GM12891 (cell line): ENCODE data around the gene APOL6. TPM values are rescaled to one million over a fixed set of nuclear protein-coding genes. Genes with fewer than 3 reads are reported as not detected.

Experiments used
- DNase-seq: peaks from one replicate; pipeline ENCODE4 v3.0.0; 2011; ENCODE audit warnings: low spot score; ENCODE audit not compliant: insufficient read length
- FAIRE-seq: peaks from 2 replicates; lab custom pipeline; 2011; peaks lifted over from hg19 to GRCh38; lab: Jason Lieb, UNC
- PAX5 ChIP-seq: IDR thresholded peaks from 2 replicates; pipeline ENCODE4 v1.6.1; 2011; ENCODE audit warnings: low read length, moderate library complexity, mild to moderate bottlenecking; ENCODE audit not compliant: insufficient read depth, severe bottlenecking
- POLR2A ChIP-seq: IDR thresholded peaks from 2 replicates; pipeline ENCODE4 v1.6.1; 2011; ENCODE audit warnings: low read depth, low read length, control low read depth
- POLR2AphosphoS5 ChIP-seq: IDR thresholded peaks from 2 replicates; pipeline ENCODE4 v1.6.1; 2011; ENCODE audit warnings: low read depth, low read length, control low read depth
- POU2F2 ChIP-seq: IDR thresholded peaks from 2 replicates; pipeline ENCODE4 v1.6.1; 2011; ENCODE audit warnings: low read depth, mild to moderate bottlenecking, control low read depth, low read length, moderate library complexity
- SPI1 ChIP-seq: IDR thresholded peaks from 2 replicates; pipeline ENCODE4 v1.6.1; 2011; ENCODE audit warnings: low read depth, low read length, control low read depth
- TAF1 ChIP-seq: IDR thresholded peaks from 2 replicates; pipeline ENCODE4 v1.6.1; 2011; ENCODE audit warnings: low read depth, low read length, control low read depth
- polyA plus RNA-seq: library from polyadenylated mRNA; unstranded; fragments of >200 nt; gene quantifications from one replicate; pipeline ENCODE4 v1.2.1, GENCODE V29; 2012; ENCODE audit warnings: low read depth, missing spikeins, inconsistent platforms; ENCODE audit not compliant: missing spikeins

The APOL6 gene, protein sequence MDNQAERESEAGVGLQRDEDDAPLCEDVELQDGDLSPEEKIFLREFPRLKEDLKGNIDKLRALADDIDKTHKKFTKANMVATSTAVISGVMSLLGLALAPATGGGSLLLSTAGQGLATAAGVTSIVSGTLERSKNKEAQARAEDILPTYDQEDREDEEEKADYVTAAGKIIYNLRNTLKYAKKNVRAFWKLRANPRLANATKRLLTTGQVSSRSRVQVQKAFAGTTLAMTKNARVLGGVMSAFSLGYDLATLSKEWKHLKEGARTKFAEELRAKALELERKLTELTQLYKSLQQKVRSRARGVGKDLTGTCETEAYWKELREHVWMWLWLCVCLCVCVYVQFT
- 3.2 TPM for polyA plus RNA-seq

DNA sequence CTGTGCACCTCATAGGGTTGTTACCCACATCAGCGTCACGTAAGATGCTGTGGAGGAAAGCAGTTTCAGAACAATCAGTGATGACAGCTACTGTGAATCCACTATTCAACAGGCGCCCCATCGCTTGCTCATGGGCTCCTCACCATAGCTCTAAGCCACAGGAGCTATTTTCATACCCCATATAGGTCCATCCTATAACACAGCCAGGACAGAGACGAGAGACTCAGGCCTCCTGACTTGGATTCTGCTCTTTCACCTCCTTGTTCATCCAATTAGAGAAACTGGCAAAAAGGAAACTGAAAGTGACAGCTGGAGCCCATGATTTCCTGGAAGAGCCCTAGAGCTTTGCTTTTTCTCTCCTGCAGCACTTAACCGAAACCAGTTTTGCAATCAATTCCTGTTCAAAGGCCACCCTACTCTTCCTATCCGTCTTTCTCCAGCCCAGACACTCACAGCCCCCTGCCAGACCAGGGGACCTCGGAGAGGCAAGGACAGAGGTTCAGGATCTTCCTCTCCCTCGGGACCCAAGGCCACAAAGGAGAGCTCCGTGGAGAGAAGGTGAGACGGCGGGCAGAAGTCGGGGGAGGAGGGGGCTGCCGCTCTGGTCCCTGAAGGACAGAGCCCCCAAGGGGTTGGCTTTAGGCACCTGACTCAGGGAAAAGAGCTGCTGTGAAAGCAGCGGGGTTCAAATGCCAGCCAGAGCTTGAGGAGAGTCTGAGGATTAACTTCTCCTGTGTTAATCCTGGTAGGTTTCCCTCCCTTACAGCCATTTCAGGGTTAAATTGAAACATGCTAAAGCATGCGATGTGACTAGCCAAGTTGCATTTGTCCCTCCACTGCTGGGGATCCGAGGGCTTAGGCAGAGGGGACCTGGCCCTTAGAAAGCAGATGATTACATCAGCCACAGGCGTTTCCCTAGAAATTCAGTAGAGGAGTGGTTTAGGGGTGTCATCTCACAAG is at the start of gene APOL6:
APOL6 (plus strand) TSS at position 381 of the 960 bp plus-strand sequence. CDS start 7,980 bp downstream, outside the sequence.
- DNase-seq = peak; percentile 43
- TF ChIP-seq POLR2A (peak; percentile 43; the same call in 1 of the 2 replicates), POLR2AphosphoS5 (peak; percentile 58), TAF1 (no peak; the same call in none of the 2 replicates), PAX5 (no peak), POU2F2 (peak; percentile 25; the same call in 1 of the 2 replicates), SPI1 (no peak)
- FAIRE-seq = peak; percentile 89

DNA sequence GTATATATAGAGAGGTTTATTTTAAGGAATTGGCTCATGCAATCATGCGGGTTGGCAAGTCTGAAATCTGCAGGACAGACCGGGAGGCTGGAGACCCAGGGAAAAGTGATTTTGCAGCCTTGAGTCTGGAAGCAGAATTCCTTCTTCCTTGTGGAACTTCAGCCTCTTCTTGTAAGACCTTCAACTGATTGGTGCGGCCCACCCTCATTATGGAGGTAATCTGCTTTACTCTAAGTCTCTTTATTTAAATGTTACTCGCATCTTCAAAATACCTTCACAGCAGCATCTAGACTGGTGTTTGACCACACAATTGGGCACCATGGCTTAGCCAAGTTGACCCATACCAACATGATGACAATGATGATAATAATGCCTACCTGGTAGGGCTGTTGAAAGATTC is 48.9 kb upstream of the APOL6 start:
- DNase-seq (no peak), FAIRE-seq (no peak)
- TF ChIP-seq POLR2A = no peak
- TF ChIP-seq PAX5 = no peak
- no peak for TF ChIP-seq POLR2AphosphoS5
- no peak for TF ChIP-seq TAF1
- TF ChIP-seq SPI1 = no peak
- TF ChIP-seq POU2F2 = no peak

DNA sequence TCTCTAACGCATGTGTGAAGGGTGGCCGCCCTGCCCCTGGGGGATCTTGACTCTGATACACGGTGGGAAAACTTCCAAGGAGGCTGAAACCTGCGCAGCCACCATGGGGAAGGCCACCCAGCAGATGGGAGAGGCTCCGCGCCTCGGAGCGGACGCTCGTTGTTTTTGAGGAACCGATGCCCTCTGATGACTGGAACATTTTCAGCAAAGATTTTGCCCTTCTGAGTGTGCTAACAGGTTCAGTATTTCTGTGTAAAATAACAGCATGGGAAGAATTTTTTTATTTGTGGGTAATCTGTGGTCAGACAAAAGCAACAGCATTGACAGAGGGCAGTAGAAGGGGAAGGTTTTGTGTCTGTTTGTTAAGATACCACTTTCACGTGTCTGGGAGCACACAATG is 47.8 kb upstream of the APOL6 start:
- FAIRE-seq (no peak), DNase-seq (no peak)
- TF ChIP-seq TAF1 (no peak), SPI1 (no peak), POLR2AphosphoS5 (no peak), POU2F2 (no peak), POLR2A (no peak), PAX5 (no peak)

DNA sequence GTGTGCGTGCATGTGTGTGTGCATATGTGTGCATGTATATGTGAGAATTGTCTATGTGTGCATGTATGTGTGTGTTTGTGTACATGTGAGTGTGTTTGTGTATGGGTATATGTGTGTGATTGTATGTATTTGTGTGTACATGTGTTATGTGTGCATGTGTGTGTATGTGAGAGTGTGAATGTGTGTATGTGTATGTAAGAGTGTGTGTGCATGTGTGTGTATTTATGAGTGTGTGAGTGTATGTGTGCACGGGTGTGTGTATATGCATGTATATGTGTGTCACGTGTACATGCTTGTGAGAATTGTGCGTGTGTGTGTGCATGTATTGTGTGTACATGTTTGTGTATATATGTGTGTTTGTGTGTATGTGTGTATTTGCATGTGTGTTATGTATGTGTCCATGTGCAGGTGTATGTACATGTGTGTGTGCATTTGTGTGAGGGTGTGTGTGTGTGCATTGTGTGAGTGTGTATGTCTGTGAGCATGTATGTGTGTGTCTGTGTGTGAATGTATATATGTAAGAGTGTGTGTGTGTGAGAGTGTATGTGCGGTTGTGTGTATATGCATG is 47.1 kb upstream of the APOL6 start:
- DNase-seq (no peak), FAIRE-seq (no peak)
- TF ChIP-seq TAF1 (no peak), POLR2AphosphoS5 (no peak), POLR2A (no peak), SPI1 (no peak), PAX5 (no peak)

DNA sequence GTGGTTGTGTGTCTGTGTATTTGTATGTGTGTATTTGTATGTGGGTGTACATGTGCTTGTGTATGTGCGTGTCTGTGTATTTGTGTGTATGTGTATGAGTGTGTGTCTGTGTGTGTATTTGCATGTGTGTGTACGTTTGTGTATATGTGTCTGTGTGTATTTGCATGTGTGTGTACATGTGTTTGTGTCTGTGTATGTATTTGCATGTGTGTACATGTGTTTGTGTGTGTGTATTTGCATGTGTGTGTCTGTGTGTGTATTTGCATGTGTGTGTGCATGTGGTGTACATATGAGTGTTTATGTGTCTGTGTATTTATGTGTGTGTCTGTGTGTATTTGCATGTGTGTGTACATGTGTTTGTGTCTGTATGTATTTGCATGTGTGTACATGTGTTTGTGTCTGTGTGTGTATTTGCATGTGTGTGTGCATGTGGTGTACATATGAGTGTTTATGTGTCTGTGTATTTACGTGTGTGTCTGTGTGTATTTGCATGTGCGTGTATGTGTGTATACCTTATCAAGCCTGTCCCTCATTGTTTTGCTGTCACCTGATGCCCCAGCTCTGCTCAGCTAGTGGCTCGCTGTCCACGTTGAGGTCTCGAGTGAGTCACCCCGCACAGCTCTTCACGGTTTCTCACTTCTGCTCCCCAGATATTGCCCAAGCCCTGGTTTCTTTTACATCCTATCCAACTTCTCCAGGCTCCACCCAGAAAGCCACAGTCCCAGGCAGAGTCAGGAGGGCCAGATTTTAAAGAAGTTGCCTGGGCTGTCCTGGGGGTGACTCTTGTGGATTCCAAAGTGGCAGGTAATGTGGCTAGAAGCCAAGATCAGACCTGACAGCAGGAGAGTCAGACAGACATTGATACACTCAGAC is 46.3 kb upstream of the APOL6 start:
- no peak for DNase-seq
- TF ChIP-seq SPI1 (no peak), POLR2A (no peak), PAX5 (no peak), TAF1 (no peak), POLR2AphosphoS5 (no peak), POU2F2 (no peak)
- FAIRE-seq = peak; percentile 86

DNA sequence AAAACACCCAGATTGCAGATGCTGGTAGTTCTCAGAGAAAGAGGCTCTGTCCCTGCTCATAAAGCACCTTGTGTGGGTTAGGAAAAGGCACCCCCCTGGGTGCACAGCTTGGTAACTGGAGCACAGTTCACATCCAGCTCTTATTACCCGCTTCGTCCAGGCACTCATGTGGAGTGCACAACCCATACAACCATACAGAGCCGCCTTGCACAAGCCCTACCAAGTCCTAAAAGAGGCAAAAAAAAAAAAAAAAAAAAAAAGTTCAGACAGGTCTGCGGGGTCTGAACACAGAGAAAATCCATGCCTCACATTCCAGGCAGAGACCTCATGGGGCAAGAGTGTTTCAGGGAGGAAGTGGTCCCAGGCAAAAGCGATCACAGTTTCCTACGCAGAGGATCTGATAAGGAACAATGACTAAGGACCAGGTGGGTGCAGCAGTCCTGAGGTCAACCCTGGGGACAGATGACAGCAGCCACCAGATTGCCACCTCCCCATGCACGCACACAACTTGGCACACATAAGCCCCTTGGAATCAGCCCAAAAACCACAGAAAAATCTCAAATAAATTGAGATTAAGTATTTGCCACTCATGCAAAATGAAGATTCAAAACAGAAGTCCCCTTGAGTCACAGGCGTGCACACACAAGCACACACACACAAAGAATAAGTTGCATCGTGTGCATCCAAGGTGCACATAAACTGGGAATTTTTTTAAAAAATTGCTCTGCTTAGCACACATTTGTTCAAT is 43.5 kb upstream of the APOL6 start:
- no peak for FAIRE-seq
- no peak for DNase-seq
- TF ChIP-seq POU2F2 (no peak), SPI1 (peak; percentile 37; the same call in 1 of the 2 replicates), PAX5 (no peak)

DNA sequence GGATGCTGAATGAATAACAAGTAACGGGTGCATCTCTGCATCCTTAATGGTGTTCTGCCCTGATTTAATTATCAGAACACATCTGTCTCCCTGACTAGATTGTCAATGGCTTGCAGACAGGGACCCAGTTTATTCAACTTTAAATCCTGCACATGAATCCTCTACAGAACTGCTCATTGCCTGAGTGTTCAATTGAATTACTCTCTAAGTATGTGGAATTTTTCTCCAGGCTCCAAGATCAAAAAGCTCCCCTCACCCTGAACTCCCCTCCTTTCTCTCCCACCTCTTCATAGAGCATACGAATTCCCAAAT is 42.9 kb upstream of the APOL6 start:
- DNase-seq (no peak), FAIRE-seq (no peak)
- TF ChIP-seq POLR2AphosphoS5 (no peak), PAX5 (no peak), POLR2A (no peak), POU2F2 (no peak), TAF1 (no peak), SPI1 (no peak)

DNA sequence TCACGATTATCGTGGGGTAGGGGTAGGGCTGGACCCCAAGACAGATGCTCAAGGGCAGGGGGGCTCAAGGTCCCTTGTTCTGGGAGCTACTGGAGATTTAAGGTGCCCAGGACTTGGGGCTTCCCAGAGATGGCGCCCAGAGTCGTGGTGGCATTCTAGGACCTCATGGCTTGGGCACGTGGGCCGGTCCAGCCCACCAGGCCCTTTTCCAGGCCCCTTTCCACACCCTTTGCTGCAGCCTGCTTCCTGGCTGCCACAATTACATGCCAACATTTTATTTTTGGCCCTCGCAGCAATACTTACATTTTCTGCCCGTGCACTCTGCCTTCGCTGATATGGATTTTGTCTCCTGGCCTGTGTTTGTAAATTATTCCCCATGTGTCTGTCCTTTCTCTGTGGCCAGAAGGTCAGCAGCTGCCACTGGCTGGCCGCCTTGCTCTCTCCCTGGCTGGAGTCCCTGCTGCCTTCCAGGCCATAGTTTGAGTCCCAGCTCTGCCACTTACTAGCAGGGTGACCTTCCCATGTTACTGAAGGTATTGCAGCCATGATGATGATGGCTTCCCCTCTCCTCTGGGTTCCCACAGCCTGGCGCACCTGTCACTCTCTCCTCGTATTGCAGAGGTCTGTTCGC is 42.3 kb upstream of the APOL6 start:
- TF ChIP-seq PAX5 (no peak), TAF1 (no peak), SPI1 (no peak), POU2F2 (no peak), POLR2A (no peak), POLR2AphosphoS5 (no peak)
- DNase-seq = no peak
- FAIRE-seq = no peak
